Neural crest cell (in vitro differentiated cells): Measurements from ENCODE around the gene CLCN2. TPM values are rescaled to one million over a fixed set of nuclear protein-coding genes. Genes with fewer than 3 reads are reported as not detected.

Experiments used
- DNase-seq: peaks from one replicate; pipeline ENCODE4 v3.0.0; 2021; ENCODE audit warnings: low read depth, mixed read lengths, low spot score
- H3K27ac Mint-ChIP-seq: one replicate; pipeline ENCODE4 v1.8.0; 2021; ENCODE audit warnings: mild to moderate bottlenecking, mixed read lengths; ENCODE audit not compliant: unreplicated experiment
- H3K27me3 Mint-ChIP-seq: 2 replicates; pipeline ENCODE4 v1.8.0; 2021; ENCODE audit warnings: low read depth, mild to moderate bottlenecking, mixed read lengths
- H3K36me3 Mint-ChIP-seq: 2 replicates; pipeline ENCODE4 v1.8.0; 2021; ENCODE audit warnings: low read depth, mild to moderate bottlenecking, mixed read lengths
- H3K4me1 Mint-ChIP-seq: 2 replicates; pipeline ENCODE4 v1.8.0; 2021; ENCODE audit warnings: mixed read lengths
- H3K4me3 Mint-ChIP-seq: one replicate; pipeline ENCODE4 v1.8.0; 2021; ENCODE audit warnings: mild to moderate bottlenecking, mixed read lengths
- H3K9me3 Mint-ChIP-seq: 2 replicates; pipeline ENCODE4 v1.8.0; 2021; ENCODE audit warnings: mixed read lengths
- total RNA-seq: library from RNA; stranded (reverse); gene quantifications from 2 replicates; pipeline ENCODE4 v1.2.1, GENCODE V29; 2021
- TF ChIP-seq, protein P1 (sequence below): fragments of 200-600 bp; sonication (generic); conservative IDR thresholded peaks from 2 replicates; pipeline ENCODE4 v1.5.0; 2021; ENCODE audit warnings: antibody characterized with exemption, mild to moderate bottlenecking

Gene CLCN2
- total RNA-seq, 1 donor from 2014 or later: 23.6 TPM

GRCh38 chr3:184379358-184380184 lies 18.2 kb upstream of the CLCN2 start, which contains the start of gene CHRD:
Gene CHRD (plus strand): TSS chr3:184380054. CDS start chr3:184380319, 265 bp downstream.
- H3K4me1 Mint-ChIP-seq: peaks cover 17% of the 10 kb centered on the region
- TF ChIP-seq, protein P1, sequence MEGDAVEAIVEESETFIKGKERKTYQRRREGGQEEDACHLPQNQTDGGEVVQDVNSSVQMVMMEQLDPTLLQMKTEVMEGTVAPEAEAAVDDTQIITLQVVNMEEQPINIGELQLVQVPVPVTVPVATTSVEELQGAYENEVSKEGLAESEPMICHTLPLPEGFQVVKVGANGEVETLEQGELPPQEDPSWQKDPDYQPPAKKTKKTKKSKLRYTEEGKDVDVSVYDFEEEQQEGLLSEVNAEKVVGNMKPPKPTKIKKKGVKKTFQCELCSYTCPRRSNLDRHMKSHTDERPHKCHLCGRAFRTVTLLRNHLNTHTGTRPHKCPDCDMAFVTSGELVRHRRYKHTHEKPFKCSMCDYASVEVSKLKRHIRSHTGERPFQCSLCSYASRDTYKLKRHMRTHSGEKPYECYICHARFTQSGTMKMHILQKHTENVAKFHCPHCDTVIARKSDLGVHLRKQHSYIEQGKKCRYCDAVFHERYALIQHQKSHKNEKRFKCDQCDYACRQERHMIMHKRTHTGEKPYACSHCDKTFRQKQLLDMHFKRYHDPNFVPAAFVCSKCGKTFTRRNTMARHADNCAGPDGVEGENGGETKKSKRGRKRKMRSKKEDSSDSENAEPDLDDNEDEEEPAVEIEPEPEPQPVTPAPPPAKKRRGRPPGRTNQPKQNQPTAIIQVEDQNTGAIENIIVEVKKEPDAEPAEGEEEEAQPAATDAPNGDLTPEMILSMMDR: no peak
- no peaks in the 10 kb centered on the region for H3K9me3 Mint-ChIP-seq
- DNase-seq: no peak
- H3K27me3 Mint-ChIP-seq: peaks cover 74% of the 10 kb centered on the region
- no peaks in the 10 kb centered on the region for H3K36me3 Mint-ChIP-seq
- H3K27ac Mint-ChIP-seq: no peak within 1 kb of the TSS
- peak within 1 kb of the TSS; percentile 80 for H3K4me3 Mint-ChIP-seq

GRCh38 chr3:184378651-184379357 lies 17.4 kb upstream of the CLCN2 start:
- H3K27me3 Mint-ChIP-seq: peaks cover 72% of the 10 kb centered on the region
- no peaks in the 10 kb centered on the region for H3K9me3 Mint-ChIP-seq
- peaks cover 17% of the 10 kb centered on the region for H3K4me1 Mint-ChIP-seq
- no peak overlapping the region for H3K27ac Mint-ChIP-seq
- TF ChIP-seq, protein P1: no peak
- H3K36me3 Mint-ChIP-seq: no peaks in the 10 kb centered on the region
- H3K4me3 Mint-ChIP-seq: peak overlapping the region; percentile 80
- DNase-seq: no peak

DNA sequence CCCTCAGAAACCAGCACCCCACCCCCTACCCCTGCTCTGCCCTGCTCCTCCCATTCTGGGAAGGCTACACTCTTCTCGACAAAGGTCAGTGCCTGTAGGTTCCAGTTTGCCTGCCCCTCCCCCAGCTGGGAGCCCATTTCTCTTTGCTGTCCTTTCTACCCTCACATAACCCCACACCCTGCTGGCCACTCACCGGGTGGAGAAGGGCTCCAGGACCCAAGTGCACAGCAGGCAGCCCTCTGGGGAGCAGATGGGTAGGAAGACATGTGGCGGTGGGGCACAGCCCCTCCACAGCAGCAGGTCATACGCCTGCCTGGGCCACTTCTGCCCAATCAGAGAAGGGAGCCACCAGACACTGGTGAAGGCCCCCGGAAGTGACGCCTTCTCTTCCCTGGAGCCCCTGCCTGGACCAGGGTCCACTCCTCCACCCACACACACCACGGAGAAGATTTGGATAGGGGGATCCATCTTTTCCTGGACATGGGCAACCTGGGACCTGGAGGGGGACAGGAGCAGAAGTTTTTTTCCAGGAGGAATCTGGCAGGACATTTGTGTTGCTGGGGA lies 16.6 kb upstream of the CLCN2 start, which contains the start of gene THPO:
TSS of gene THPO (minus strand) at position 326 of the 564 bp plus-strand sequence. CDS start 1,948 bp downstream, outside the sequence.
- Mint-ChIP-seq H3K4me1 (peaks cover 17% of the 10 kb centered on the region), H3K36me3 (no peaks in the 10 kb centered on the region), H3K9me3 (no peaks in the 10 kb centered on the region), H3K27me3 (peaks cover 71% of the 10 kb centered on the region), H3K4me3 (peak within 1 kb of the TSS; percentile 80), H3K27ac (no peak within 1 kb of the TSS)
- TF ChIP-seq, protein P1: no peak
- no peak for DNase-seq

GRCh38 chr3:184377374-184377773 lies 16.0 kb upstream of the CLCN2 start:
- H3K27me3 Mint-ChIP-seq: peaks cover 67% of the 10 kb centered on the region
- no peak for DNase-seq
- H3K9me3 Mint-ChIP-seq: no peaks in the 10 kb centered on the region
- peak overlapping the region; percentile 80 for H3K4me3 Mint-ChIP-seq
- TF ChIP-seq, protein P1: no peak
- no peak overlapping the region for H3K27ac Mint-ChIP-seq
- H3K4me1 Mint-ChIP-seq: peaks cover 17% of the 10 kb centered on the region
- H3K36me3 Mint-ChIP-seq: no peaks in the 10 kb centered on the region

- Mint-ChIP-seq H3K27ac (no peak overlapping the region), H3K36me3 (no peaks in the 10 kb centered on the region), H3K9me3 (no peaks in the 10 kb centered on the region)
Measured at GRCh38 chr3:184375747-184376461, 14.5 kb upstream of the CLCN2 start.

More at GRCh38 chr3:184375747-184376461, 14.5 kb upstream of the CLCN2 start:
- Mint-ChIP-seq H3K4me3 (peak overlapping the region; percentile 52), H3K27me3 (peaks cover 60% of the 10 kb centered on the region), H3K4me1 (peaks cover 21% of the 10 kb centered on the region)
- no peak for DNase-seq
- TF ChIP-seq, protein P1: no peak
